Ovary (tissue), 3 donors: Measurements from ENCODE around the gene KRTAP8-1.

Experiments used
- EP300 ChIP-seq: sonication (generic); formaldehyde crosslinking; IDR thresholded peaks from one replicate; pipeline ENCODE4 v1.6.1; 2017; ENCODE audit warnings: antibody characterized with exemption
- POLR2A ChIP-seq: fragments of 450-650 bp; IDR thresholded peaks from one replicate; pipeline ENCODE4 v1.6.1; 2017; ENCODE audit warnings: antibody characterized with exemption, mild to moderate bottlenecking, moderate library complexity
- TF ChIP-seq, protein P1 (sequence below), 3 donors: fragments of 450-650 bp in 2 of 3; fragments of 200-600 bp in 1 of 3; IDR thresholded peaks; one replicate each; pipeline versions ENCODE4 v1.5.1 to v1.8.0; 2016 to 2022; ENCODE audit warnings: antibody characterized with exemption in 3 of 3, mild to moderate bottlenecking in 1 of 3
- donor health status: DM: no; HTN: no; CAD: no.

DNA sequence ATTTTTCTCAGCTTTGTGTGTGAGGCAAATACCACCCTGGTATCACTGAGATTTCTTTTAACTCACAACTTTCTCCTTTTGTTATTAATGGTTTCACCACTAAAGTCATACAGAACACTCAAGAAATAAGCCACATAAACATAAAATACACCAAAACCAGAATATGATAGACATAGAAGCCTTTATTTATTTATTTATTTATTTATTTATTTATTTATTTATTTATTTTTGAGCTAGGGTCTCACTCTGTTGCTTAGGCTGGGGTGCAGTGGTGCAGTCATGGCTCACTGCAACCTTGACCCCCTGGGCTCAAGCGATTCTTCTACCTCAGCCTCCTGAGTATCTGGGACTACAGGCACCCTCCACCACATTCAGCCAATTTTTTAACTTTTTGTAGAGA, 12.5 kb downstream of the KRTAP8-1 start:
- no peak for TF ChIP-seq POLR2A
- TF ChIP-seq, protein P1, sequence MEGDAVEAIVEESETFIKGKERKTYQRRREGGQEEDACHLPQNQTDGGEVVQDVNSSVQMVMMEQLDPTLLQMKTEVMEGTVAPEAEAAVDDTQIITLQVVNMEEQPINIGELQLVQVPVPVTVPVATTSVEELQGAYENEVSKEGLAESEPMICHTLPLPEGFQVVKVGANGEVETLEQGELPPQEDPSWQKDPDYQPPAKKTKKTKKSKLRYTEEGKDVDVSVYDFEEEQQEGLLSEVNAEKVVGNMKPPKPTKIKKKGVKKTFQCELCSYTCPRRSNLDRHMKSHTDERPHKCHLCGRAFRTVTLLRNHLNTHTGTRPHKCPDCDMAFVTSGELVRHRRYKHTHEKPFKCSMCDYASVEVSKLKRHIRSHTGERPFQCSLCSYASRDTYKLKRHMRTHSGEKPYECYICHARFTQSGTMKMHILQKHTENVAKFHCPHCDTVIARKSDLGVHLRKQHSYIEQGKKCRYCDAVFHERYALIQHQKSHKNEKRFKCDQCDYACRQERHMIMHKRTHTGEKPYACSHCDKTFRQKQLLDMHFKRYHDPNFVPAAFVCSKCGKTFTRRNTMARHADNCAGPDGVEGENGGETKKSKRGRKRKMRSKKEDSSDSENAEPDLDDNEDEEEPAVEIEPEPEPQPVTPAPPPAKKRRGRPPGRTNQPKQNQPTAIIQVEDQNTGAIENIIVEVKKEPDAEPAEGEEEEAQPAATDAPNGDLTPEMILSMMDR (IDR thresholded peaks at IDR 0.05) = no peak
- no peak for TF ChIP-seq EP300
